CD4-positive, alpha-beta T cell (primary cell): Measurements from ENCODE around the gene EIF1. TPM values are rescaled to one million over a fixed set of nuclear protein-coding genes. Genes with fewer than 3 reads are reported as not detected.

Source experiments
- ATAC-seq: fragments of 200-7000 bp; cut with Tn5 transposase; one replicate; pipeline ENCODE4 v1.10.0; 2022; ENCODE audit warnings: mild to moderate bottlenecking; ENCODE audit not compliant: poor library complexity
- CTCF ChIA-PET: fragments of 350-600 bp; sonication (Branson Sonifier 250); formaldehyde crosslinking; loops from one replicate; lab custom pipeline; 2021; ENCODE audit warnings: antibody characterized with exemption, inconsistent platforms; lab: Charles Lee
- POLR2A ChIA-PET: fragments of 350-600 bp; sonication (Branson Sonifier 250); formaldehyde crosslinking; loops from one replicate; lab custom pipeline; 2021; ENCODE audit warnings: antibody characterized with exemption, inconsistent platforms; lab: Charles Lee
- DNase-seq, 14 experiments: peaks; one replicate each; pipeline ENCODE4 v3.0.0-alpha.2; 2013 to 2020; ENCODE audit warnings: mixed read lengths in 2 of 14
- H3K27ac ChIP-seq, 2 donors: one replicate each; pipeline versions ENCODE4 v1.5.1 to v1.7.0; 2013; ENCODE audit warnings: low read length in 2 of 2, low read depth in 1 of 2, mild to moderate bottlenecking in 1 of 2
- H3K27me3 ChIP-seq, 2 experiments: 1 replicate in 1 of 2; 2 replicates in 1 of 2; pipeline versions ENCODE4 v1.6.1 to v1.7.0; 2013; ENCODE audit warnings: low read length in 2 of 2, control low read depth in 1 of 2, mild to moderate bottlenecking in 1 of 2, moderate library complexity in 1 of 2; ENCODE audit not compliant: insufficient read depth in 2 of 2, control insufficient read depth in 1 of 2
- H3K36me3 ChIP-seq: one replicate; pipeline ENCODE4 v1.6.1; 2013; ENCODE audit warnings: low read length, control low read depth; ENCODE audit not compliant: insufficient read depth
- H3K4me1 ChIP-seq: one replicate; pipeline ENCODE4 v1.6.1; 2013; ENCODE audit warnings: low read length, control low read depth; ENCODE audit not compliant: insufficient read depth
- H3K4me3 ChIP-seq: one replicate; pipeline ENCODE4 v1.5.1; 2013; ENCODE audit warnings: mild to moderate bottlenecking, low read length, moderate library complexity
- H3K9me3 ChIP-seq, 2 experiments: 1 replicate in 1 of 2; 2 replicates in 1 of 2; pipeline versions ENCODE4 v1.6.1 to v1.7.0; 2013; ENCODE audit warnings: low read length in 2 of 2, mild to moderate bottlenecking in 2 of 2, control low read depth in 1 of 2, moderate library complexity in 1 of 2; ENCODE audit not compliant: control insufficient read depth in 1 of 2, insufficient read depth in 1 of 2
- H3K27ac Mint-ChIP-seq: one replicate; pipeline ENCODE4 v1.8.0; 2020; ENCODE audit warnings: mixed read lengths
- H3K27me3 Mint-ChIP-seq: one replicate; pipeline ENCODE4 v1.8.0; 2021; ENCODE audit warnings: mixed read lengths
- H3K36me3 Mint-ChIP-seq: one replicate; pipeline ENCODE4 v1.8.0; 2021; ENCODE audit warnings: low read depth, mixed read lengths
- H3K4me1 Mint-ChIP-seq: one replicate; pipeline ENCODE4 v1.8.0; 2021; ENCODE audit warnings: low read depth, mixed read lengths
- H3K4me3 Mint-ChIP-seq: one replicate; pipeline ENCODE4 v1.8.0; 2020; ENCODE audit warnings: mild to moderate bottlenecking, mixed read lengths
- H3K9me3 Mint-ChIP-seq: one replicate; pipeline ENCODE4 v1.8.0; 2020; ENCODE audit warnings: mixed read lengths
- intact Hi-C, 2 experiments: fragments of 100-400 bp; cut with DNase I in 1 of 2; cut with micrococcal nuclease in 1 of 2; formaldehyde crosslinking; loops; one replicate each; pipeline versions ENCODE4 v1.15.1 to v1.9.0; 2023 to 2025; cut with DNase I, micrococcal nuclease
- total RNA-seq, 174 experiments: library from RNA in 2 of 174; stranded (reverse) in 2 of 174; gene quantifications; one replicate each; pipeline ENCODE4 v1.2.3 and lab custom pipeline; 2021 to 2026
- TF ChIP-seq, protein P1 (sequence below): fragments of 200-600 bp; IDR thresholded peaks from one replicate; pipeline ENCODE4 v1.8.0; 2022; ENCODE audit warnings: antibody characterized with exemption, mild to moderate bottlenecking

EIF1 gene
- total RNA-seq, 2 experiments from 2014 or later = 3,351 to 3,391 TPM

DNA sequence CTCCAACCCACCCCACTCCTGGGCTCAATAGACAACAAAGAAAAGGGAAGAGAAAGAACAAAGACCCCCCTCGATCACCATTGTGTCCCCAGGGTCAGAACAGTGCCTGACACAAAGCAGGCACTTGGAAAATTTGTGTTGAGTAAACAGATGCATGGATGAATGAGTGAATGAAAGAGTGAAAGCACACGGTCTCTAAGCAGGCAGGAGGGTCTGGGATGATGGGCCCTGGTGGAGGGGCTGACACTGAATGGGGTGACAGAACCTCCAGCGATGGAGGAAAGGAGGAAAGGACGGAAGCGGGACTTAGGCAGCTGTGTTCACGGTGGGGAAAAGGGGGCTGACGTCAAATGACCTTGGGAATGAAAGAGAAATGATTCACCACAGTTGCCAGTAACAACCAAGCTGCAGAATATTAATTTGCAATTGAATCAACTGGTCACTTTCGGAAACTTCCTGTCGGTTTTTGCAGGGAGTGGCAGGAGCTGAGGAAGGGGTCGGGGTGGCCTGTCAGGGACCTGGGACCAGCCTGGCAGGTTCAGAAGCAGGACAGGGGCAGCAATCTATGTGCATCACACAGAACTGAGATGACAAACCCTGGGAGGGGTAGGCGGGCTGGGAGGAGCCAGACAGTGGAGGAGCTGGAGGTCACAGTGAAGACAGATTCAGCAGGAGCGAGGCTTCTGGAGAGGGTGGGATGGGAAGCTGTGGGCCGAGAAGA is 16.7 kb downstream of the EIF1 start:
- H3K36me3 ChIP-seq = no peaks in the 10 kb centered on the region
- TF ChIP-seq, protein P1, sequence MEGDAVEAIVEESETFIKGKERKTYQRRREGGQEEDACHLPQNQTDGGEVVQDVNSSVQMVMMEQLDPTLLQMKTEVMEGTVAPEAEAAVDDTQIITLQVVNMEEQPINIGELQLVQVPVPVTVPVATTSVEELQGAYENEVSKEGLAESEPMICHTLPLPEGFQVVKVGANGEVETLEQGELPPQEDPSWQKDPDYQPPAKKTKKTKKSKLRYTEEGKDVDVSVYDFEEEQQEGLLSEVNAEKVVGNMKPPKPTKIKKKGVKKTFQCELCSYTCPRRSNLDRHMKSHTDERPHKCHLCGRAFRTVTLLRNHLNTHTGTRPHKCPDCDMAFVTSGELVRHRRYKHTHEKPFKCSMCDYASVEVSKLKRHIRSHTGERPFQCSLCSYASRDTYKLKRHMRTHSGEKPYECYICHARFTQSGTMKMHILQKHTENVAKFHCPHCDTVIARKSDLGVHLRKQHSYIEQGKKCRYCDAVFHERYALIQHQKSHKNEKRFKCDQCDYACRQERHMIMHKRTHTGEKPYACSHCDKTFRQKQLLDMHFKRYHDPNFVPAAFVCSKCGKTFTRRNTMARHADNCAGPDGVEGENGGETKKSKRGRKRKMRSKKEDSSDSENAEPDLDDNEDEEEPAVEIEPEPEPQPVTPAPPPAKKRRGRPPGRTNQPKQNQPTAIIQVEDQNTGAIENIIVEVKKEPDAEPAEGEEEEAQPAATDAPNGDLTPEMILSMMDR = no peak
- H3K4me1 Mint-ChIP-seq = peaks cover 6% of the 10 kb centered on the region
- H3K4me3 ChIP-seq = no peak overlapping the region
- H3K27me3 ChIP-seq = no peaks in the 10 kb centered on the region
- ChIA-PET CTCF (interaction anchor here (1.0 to 1.3 kb wide), 2 partner anchors 9 to 43 kb away, joined by 3 read pairs; no protein-coding TSS in a partner anchor), POLR2A (interaction anchor here (0.6 to 2.3 kb wide), 2 partner anchors 17 to 624 kb away, joined by 4 to 12 read pairs; partner anchors contain the start of gene EIF1)
- ATAC-seq (no peak), DNase-seq (no peak)
- H3K27ac Mint-ChIP-seq = no peak overlapping the region
- no peaks in the 10 kb centered on the region for H3K9me3 ChIP-seq
- H3K27ac ChIP-seq = no peak overlapping the region
- peaks cover 6% of the 10 kb centered on the region for H3K27me3 Mint-ChIP-seq
- no peaks in the 10 kb centered on the region for H3K36me3 Mint-ChIP-seq
- no peak overlapping the region for H3K4me3 Mint-ChIP-seq
- peaks cover 3% of the 10 kb centered on the region for H3K4me1 ChIP-seq
- no peaks in the 10 kb centered on the region for H3K9me3 Mint-ChIP-seq
- intact Hi-C loops = no loop called here

DNA sequence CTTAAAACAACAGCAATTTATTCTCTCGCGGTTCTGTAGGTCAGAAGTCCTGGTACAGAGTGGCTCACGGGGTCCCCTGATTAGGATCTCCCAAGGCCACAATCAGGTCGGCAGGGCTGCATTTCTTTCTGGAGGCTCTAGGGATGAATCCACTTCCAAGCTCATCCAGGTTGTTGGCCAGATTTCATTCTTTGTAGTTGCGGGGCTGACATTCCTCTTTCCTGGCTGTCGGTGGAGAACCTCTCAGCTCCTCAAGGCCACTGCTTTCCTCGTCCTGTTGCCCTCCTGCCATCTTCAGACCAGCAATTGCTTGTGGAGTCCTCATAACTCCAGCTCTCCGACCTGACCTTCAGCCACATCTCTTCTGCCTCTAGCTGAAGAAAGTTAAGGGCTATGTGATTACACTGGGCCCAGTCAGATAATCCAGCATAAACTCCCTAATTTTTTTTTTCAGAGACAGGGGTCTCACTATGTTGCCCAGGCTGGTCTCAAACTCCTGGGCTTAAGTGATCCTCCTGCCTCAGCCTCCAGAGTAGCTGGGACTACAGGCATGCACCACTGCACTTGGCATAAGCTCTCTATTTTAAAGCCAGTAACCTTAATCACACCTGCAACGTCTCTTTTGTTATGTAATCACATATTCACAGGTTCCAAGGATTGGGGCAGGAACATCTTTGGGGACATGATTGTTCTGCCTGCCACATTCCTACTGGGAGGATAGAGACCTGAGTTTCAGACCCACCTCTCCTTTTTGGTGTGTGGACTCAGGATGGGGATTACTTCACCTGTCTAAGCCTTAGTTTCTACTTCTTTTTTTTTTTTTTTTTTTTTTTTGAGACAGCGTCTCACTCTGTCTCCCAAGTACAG is 19.4 kb downstream of the EIF1 start:
- Mint-ChIP-seq H3K9me3 (no peaks in the 10 kb centered on the region), H3K27ac (no peak overlapping the region), H3K27me3 (peaks cover 6% of the 10 kb centered on the region), H3K4me3 (no peak overlapping the region), H3K36me3 (no peaks in the 10 kb centered on the region), H3K4me1 (no peaks in the 10 kb centered on the region)
- no peak overlapping the region for H3K4me3 ChIP-seq
- no peak overlapping the region for H3K27ac ChIP-seq
- no peaks in the 10 kb centered on the region for H3K4me1 ChIP-seq
- POLR2A ChIA-PET = interaction anchor here (0.6 to 0.9 kb wide), 2 partner anchors 12 to 19 kb away, joined by 3 read pairs; no protein-coding TSS in a partner anchor
- CTCF ChIA-PET = interaction anchor here (0.7 to 1.5 kb wide), 2 partner anchors 12 to 985 kb away, joined by 3 to 5 read pairs; no protein-coding TSS in a partner anchor
- H3K27me3 ChIP-seq = peaks cover 0 to 2% of the 10 kb centered on the region in 2 experiments
- DNase-seq (no peak), ATAC-seq (no peak)
- intact Hi-C loops = no loop called here
- TF ChIP-seq, protein P1 = no peak
- H3K36me3 ChIP-seq = no peaks in the 10 kb centered on the region
- H3K9me3 ChIP-seq = no peaks in the 10 kb centered on the region

DNA sequence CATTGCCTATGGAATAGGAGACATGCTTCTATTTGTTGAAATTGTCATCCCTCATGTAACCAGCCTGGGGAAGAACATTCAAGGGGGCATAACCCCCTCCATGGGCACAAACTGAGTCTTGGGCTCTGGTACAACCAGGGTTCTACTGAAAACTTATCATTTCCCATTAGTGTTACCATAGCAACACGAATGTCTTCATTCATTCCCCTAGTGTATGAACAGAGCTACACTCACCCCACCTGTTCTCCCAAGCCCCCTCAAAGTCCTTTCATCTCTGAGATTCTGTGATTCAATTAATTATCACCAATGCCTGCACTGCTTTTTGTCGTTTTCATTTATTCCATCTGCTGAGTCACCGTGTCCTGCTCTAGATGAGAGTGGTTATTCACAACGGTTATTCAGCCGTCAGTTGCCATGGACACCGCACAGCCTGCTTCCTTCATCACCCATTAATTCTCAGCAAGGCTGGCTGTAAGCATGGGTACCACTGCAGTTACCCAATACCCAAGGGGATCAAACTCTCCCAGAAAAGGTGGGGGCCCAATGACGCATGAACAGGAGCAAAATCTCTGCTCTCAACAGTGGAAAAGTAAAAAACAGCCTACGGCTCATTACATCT is 21.9 kb downstream of the EIF1 start:
- H3K9me3 ChIP-seq = no peaks in the 10 kb centered on the region
- ChIA-PET CTCF (interaction anchor here (0.6 kb wide), 1 partner anchor 48 kb away, joined by 4 read pairs; no protein-coding TSS in a partner anchor), POLR2A (no interaction called here)
- TF ChIP-seq, protein P1 = no peak
- H3K27ac ChIP-seq = no peak overlapping the region
- no peaks in the 10 kb centered on the region for H3K4me1 ChIP-seq
- H3K36me3 Mint-ChIP-seq = no peaks in the 10 kb centered on the region
- no peak overlapping the region for H3K27ac Mint-ChIP-seq
- H3K4me3 ChIP-seq = no peak overlapping the region
- H3K4me1 Mint-ChIP-seq = no peaks in the 10 kb centered on the region
- ATAC-seq (no peak), DNase-seq (peak in 1 of 14 experiments; percentile 23)
- H3K9me3 Mint-ChIP-seq = no peaks in the 10 kb centered on the region
- H3K27me3 Mint-ChIP-seq = peaks cover 6% of the 10 kb centered on the region
- H3K36me3 ChIP-seq = no peaks in the 10 kb centered on the region
- peaks cover 0 to 2% of the 10 kb centered on the region in 2 experiments for H3K27me3 ChIP-seq
- intact Hi-C loops = no loop called here
- H3K4me3 Mint-ChIP-seq = no peak overlapping the region
